ENCODE results near the gene NETO1. TPM values are rescaled to one million over a fixed set of nuclear protein-coding genes. Genes with fewer than 3 reads are reported as not detected.

NETO1 gene
- total RNA-seq, 1 donor from 2014 or later, result 19.8 TPM

- H3K4me1 ChIP-seq (ENCODE audit: insufficient read depth, low read length), result no peaks in the 10 kb centered on the region
- no peak overlapping the region for H3K27ac ChIP-seq (ENCODE audit: low read depth, low read length)
- TF ChIP-seq EZH2 (IDR thresholded peaks at IDR 0.05; ENCODE audit: insufficient read depth, low read length) (no peak), CTCF (IDR thresholded peaks at IDR 0.05; ENCODE audit: insufficient read depth, low read depth, low read length) (no peak)
- no peak overlapping the region for H3K4me3 ChIP-seq (ENCODE audit: insufficient read depth, low read depth, low read length)
- no peaks in the 10 kb centered on the region for H3K79me2 ChIP-seq (ENCODE audit: insufficient read depth, low read length)
- no peaks in the 10 kb centered on the region for H3K27me3 Mint-ChIP-seq (ENCODE audit: low read depth, unreplicated experiment)
- H3K4me2 ChIP-seq (ENCODE audit: low read length), result no peak overlapping the region
- no peaks in the 10 kb centered on the region for H3K36me3 ChIP-seq (ENCODE audit: insufficient read depth, low read length)
- H3K27ac Mint-ChIP-seq (ENCODE audit: unreplicated experiment), result no peak overlapping the region
- no peaks in the 10 kb centered on the region for H3K9me3 Mint-ChIP-seq (ENCODE audit: unreplicated experiment)
- H3K36me3 Mint-ChIP-seq (ENCODE audit: low read depth, unreplicated experiment), result peaks cover 3% of the 10 kb centered on the region
- no peak for DNase-seq (ENCODE audit: low read depth)
- H2AFZ ChIP-seq (ENCODE audit: low read depth, low read length), result no peak overlapping the region
- no peaks in the 10 kb centered on the region for H3K27me3 ChIP-seq (ENCODE audit: insufficient read depth, low read length)
- no peaks in the 10 kb centered on the region for H3K4me1 Mint-ChIP-seq (ENCODE audit: low read depth, unreplicated experiment)
- H3K4me3 Mint-ChIP-seq (ENCODE audit: unreplicated experiment), result no peak overlapping the region
- H4K20me1 ChIP-seq (ENCODE audit: insufficient read depth, low read length), result no peaks in the 10 kb centered on the region
- H3K9ac ChIP-seq (ENCODE audit: low read length), result no peak overlapping the region
- no peaks in the 10 kb centered on the region for H3K9me3 ChIP-seq (ENCODE audit: insufficient read depth, low read depth, low read length)
- FAIRE-seq, result no peak
Measured at GRCh38 chr18:72783530-72783929, 84.3 kb downstream of the NETO1 start.

- Histone ChIP-seq H3K9me3 (ENCODE audit: insufficient read depth, low read depth, low read length) (no peaks in the 10 kb centered on the region), H3K79me2 (ENCODE audit: insufficient read depth, low read length) (no peaks in the 10 kb centered on the region), H3K4me1 (ENCODE audit: insufficient read depth, low read length) (no peaks in the 10 kb centered on the region), H3K27me3 (ENCODE audit: insufficient read depth, low read length) (no peaks in the 10 kb centered on the region), H3K36me3 (ENCODE audit: insufficient read depth, low read length) (no peaks in the 10 kb centered on the region), H3K4me2 (ENCODE audit: low read length) (no peak overlapping the region), H3K27ac (ENCODE audit: low read depth, low read length) (no peak overlapping the region), H3K4me3 (ENCODE audit: insufficient read depth, low read depth, low read length) (no peak overlapping the region), H4K20me1 (ENCODE audit: insufficient read depth, low read length) (no peaks in the 10 kb centered on the region), H3K9ac (ENCODE audit: low read length) (no peak overlapping the region), H2AFZ (ENCODE audit: low read depth, low read length) (no peak overlapping the region)
- Mint-ChIP-seq H3K4me1 (ENCODE audit: low read depth, unreplicated experiment) (no peaks in the 10 kb centered on the region), H3K36me3 (ENCODE audit: low read depth, unreplicated experiment) (peaks cover 6% of the 10 kb centered on the region), H3K9me3 (ENCODE audit: unreplicated experiment) (no peaks in the 10 kb centered on the region), H3K4me3 (ENCODE audit: unreplicated experiment) (no peak overlapping the region), H3K27me3 (ENCODE audit: low read depth, unreplicated experiment) (no peaks in the 10 kb centered on the region), H3K27ac (ENCODE audit: unreplicated experiment) (no peak overlapping the region)
- TF ChIP-seq CTCF (IDR thresholded peaks at IDR 0.05; ENCODE audit: insufficient read depth, low read depth, low read length) (no peak), EZH2 (IDR thresholded peaks at IDR 0.05; ENCODE audit: insufficient read depth, low read length) (no peak)
- DNase-seq (ENCODE audit: low read depth) (no peak), FAIRE-seq (no peak)
Measured at GRCh38 chr18:72774914-72775313, 92.9 kb downstream of the NETO1 start.

GRCh38 chr18:72772916-72773315 is 94.9 kb downstream of the NETO1 start:
- H3K9me3 Mint-ChIP-seq (ENCODE audit: unreplicated experiment), result no peaks in the 10 kb centered on the region

More at GRCh38 chr18:72772916-72773315, 94.9 kb downstream of the NETO1 start:
- H3K4me1 Mint-ChIP-seq (ENCODE audit: low read depth, unreplicated experiment), result no peaks in the 10 kb centered on the region
- no peaks in the 10 kb centered on the region for H3K27me3 Mint-ChIP-seq (ENCODE audit: low read depth, unreplicated experiment)
- Histone ChIP-seq H3K79me2 (ENCODE audit: insufficient read depth, low read length) (no peaks in the 10 kb centered on the region), H3K4me2 (ENCODE audit: low read length) (no peak overlapping the region), H3K9me3 (ENCODE audit: insufficient read depth, low read depth, low read length) (no peaks in the 10 kb centered on the region), H3K27ac (ENCODE audit: low read depth, low read length) (no peak overlapping the region), H4K20me1 (ENCODE audit: insufficient read depth, low read length) (no peaks in the 10 kb centered on the region), H3K36me3 (ENCODE audit: insufficient read depth, low read length) (no peaks in the 10 kb centered on the region), H2AFZ (ENCODE audit: low read depth, low read length) (no peak overlapping the region), H3K4me3 (ENCODE audit: insufficient read depth, low read depth, low read length) (no peak overlapping the region), H3K4me1 (ENCODE audit: insufficient read depth, low read length) (no peaks in the 10 kb centered on the region), H3K9ac (ENCODE audit: low read length) (no peak overlapping the region), H3K27me3 (ENCODE audit: insufficient read depth, low read length) (no peaks in the 10 kb centered on the region)
- DNase-seq (ENCODE audit: low read depth), result no peak
- no peak for FAIRE-seq
- TF ChIP-seq EZH2 (IDR thresholded peaks at IDR 0.05; ENCODE audit: insufficient read depth, low read length), result no peak
- peaks cover 2% of the 10 kb centered on the region for H3K36me3 Mint-ChIP-seq (ENCODE audit: low read depth, unreplicated experiment)
- H3K4me3 Mint-ChIP-seq (ENCODE audit: unreplicated experiment), result no peak overlapping the region
- no peak overlapping the region for H3K27ac Mint-ChIP-seq (ENCODE audit: unreplicated experiment)

Data from astrocyte (in vitro differentiated cells and primary cell).